Prostate gland (tissue), 2 donors: ENCODE results near the gene RPS6KL1. TPM values are rescaled to one million over a fixed set of nuclear protein-coding genes. Genes with fewer than 3 reads are reported as not detected.

Experiments used
- DNase-seq: peaks from one replicate; pipeline ENCODE4 v3.0.0-alpha.2; 2019; ENCODE audit warnings: low spot score
- H3K27ac ChIP-seq, 2 donors: fragments of 200-600 bp; sonication (generic); 2 replicates each; pipeline ENCODE4 v1.5.1; 2017 to 2019
- H3K27me3 ChIP-seq: fragments of 200-600 bp; sonication (generic); replicated peaks from 2 replicates; pipeline ENCODE4 v1.5.1; 2019; ENCODE audit not compliant: insufficient read depth
- H3K36me3 ChIP-seq, 2 donors: fragments of 200-600 bp; sonication (generic); 1 replicate in 1 of 2; 2 replicates in 1 of 2; pipeline versions ENCODE4 v1.5.1 to v1.8.1; 2017 to 2019
- H3K4me1 ChIP-seq: fragments of 200-600 bp; sonication (generic); replicated peaks from 2 replicates; pipeline ENCODE4 v1.5.1; 2019
- H3K4me3 ChIP-seq, 2 donors: fragments of 200-600 bp; sonication (generic); 2 replicates each; pipeline ENCODE4 v1.5.1; 2017 to 2019
- H3K9me3 ChIP-seq: fragments of 200-600 bp; sonication (generic); 2 replicates; pipeline ENCODE4 v1.5.1; 2017
- CTCF ChIP-seq, 4 experiments: fragments of 200-600 bp in 2 of 4; fragments of 450-650 bp in 2 of 4; sonication (generic) in 2 of 4; IDR thresholded peaks; 1 replicate in 3 of 4; 2 replicates in 1 of 4; pipeline ENCODE4 v1.5.1; 2016 to 2019; ENCODE audit warnings: antibody characterized with exemption in 4 of 4, mild to moderate bottlenecking in 2 of 4, moderate library complexity in 2 of 4
- POLR2A ChIP-seq: fragments of 450-650 bp; IDR thresholded peaks from one replicate; pipeline ENCODE4 v1.6.1; 2016; ENCODE audit warnings: antibody characterized with exemption, mild to moderate bottlenecking
- POLR2AphosphoS5 ChIP-seq: sonication (generic); formaldehyde crosslinking; IDR thresholded peaks from one replicate; pipeline ENCODE4 v1.6.1; 2017; ENCODE audit warnings: antibody characterized with exemption
- WGBS: methylation state at CpG from one replicate; pipeline ENCODE4 v1.1.5; 2018; 5-methylcytosine and 5-hydroxymethylcytosine counted together
- intact Hi-C: fragments of 100-400 bp; cut with DNase I; formaldehyde crosslinking; loops from one replicate; pipeline ENCODE4 v1.14.2; 2022
- total RNA-seq, 2 donors: library from RNA; depleted of rRNA; stranded (reverse); fragments of >200 nt; gene quantifications; one replicate each; pipeline ENCODE4 v1.1.0, GENCODE V29; 2016

Gene RPS6KL1
- total RNA-seq, 2 donors from 2014 or later, result 1.5 to 15.1 TPM

GRCh38 chr14:74858022-74858421, 65.0 kb downstream of the RPS6KL1 start:
- Histone ChIP-seq H3K27me3 (no peaks in the 10 kb centered on the region), H3K27ac (no peak overlapping the region), H3K36me3 (no peaks in the 10 kb centered on the region), H3K4me3 (no peak overlapping the region), H3K4me1 (no peaks in the 10 kb centered on the region), H3K9me3 (no peaks in the 10 kb centered on the region)
- WGBS, result 81% methylated on average over 1 of the region's 1 CpG
- intact Hi-C loops, result no loop called here
- no peak for DNase-seq
- TF ChIP-seq POLR2A (no peak), POLR2AphosphoS5 (no peak), CTCF (IDR thresholded peaks at IDR 0.05) (no peak)

DNA sequence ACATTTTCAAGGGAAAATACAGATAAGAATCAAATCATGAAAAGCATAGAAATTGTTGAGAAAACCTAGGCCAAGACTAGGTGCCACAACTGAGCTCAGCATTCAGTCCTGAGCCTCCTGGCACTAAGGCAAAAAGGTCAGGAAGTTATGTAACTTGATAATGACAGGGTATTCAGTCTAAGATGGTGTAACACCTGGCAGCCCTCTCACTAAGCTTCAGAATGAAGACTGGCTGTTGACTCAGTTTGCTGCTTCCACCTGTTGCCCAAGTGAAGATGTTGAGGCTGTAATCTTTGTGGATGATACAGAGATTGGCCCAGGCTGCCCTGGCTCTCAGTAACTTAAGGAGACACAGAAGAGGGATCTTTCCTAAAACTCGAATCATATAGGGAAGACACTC, 66.7 kb downstream of the RPS6KL1 start:
- no peak for DNase-seq
- Histone ChIP-seq H3K4me3 (no peak overlapping the region), H3K27ac (no peak overlapping the region), H3K27me3 (no peaks in the 10 kb centered on the region), H3K4me1 (no peaks in the 10 kb centered on the region), H3K36me3 (no peaks in the 10 kb centered on the region), H3K9me3 (no peaks in the 10 kb centered on the region)
- TF ChIP-seq POLR2AphosphoS5 (no peak), POLR2A (no peak), CTCF (IDR thresholded peaks at IDR 0.05) (no peak)
- intact Hi-C loops, result no loop called here
- WGBS, result 88% methylated on average over 1 of the region's 1 CpG

GRCh38 chr14:74855945-74856344, 67.1 kb downstream of the RPS6KL1 start:
- DNase-seq, result no peak

GRCh38 chr14:74855021-74855420, 68.0 kb downstream of the RPS6KL1 start:
- Histone ChIP-seq H3K36me3 (no peaks in the 10 kb centered on the region), H3K4me1 (no peaks in the 10 kb centered on the region), H3K9me3 (no peaks in the 10 kb centered on the region), H3K27me3 (no peaks in the 10 kb centered on the region), H3K4me3 (no peak overlapping the region), H3K27ac (no peak overlapping the region)
- no peak for TF ChIP-seq POLR2A
- no peak for TF ChIP-seq POLR2AphosphoS5
- no peak for TF ChIP-seq CTCF (IDR thresholded peaks at IDR 0.05)
- WGBS, result 84% methylated on average over 7 of the region's 7 CpGs
- intact Hi-C loops, result no loop called here
- no peak for DNase-seq

More at GRCh38 chr14:74855945-74856344, 67.1 kb downstream of the RPS6KL1 start:
- no peaks in the 10 kb centered on the region for H3K4me1 ChIP-seq
- H3K27ac ChIP-seq, result no peak overlapping the region
- H3K36me3 ChIP-seq, result no peaks in the 10 kb centered on the region
- 54% methylated on average over 4 of the region's 4 CpGs for WGBS
- no peak for TF ChIP-seq CTCF (IDR thresholded peaks at IDR 0.05)
- no peak for TF ChIP-seq POLR2A
- TF ChIP-seq POLR2AphosphoS5, result no peak
- intact Hi-C loops, result no loop called here
- H3K4me3 ChIP-seq, result no peak overlapping the region
- no peaks in the 10 kb centered on the region for H3K9me3 ChIP-seq
- H3K27me3 ChIP-seq, result no peaks in the 10 kb centered on the region

Other genes with a start within 250 kb of the RPS6KL1 start
- gene AREL1, start 210.2 kb downstream of the RPS6KL1 start, total RNA-seq, result 10 to 100 TPM; 14.8 to 51.2 TPM
- gene FCF1, start 210.1 kb downstream of the RPS6KL1 start, total RNA-seq, result 10 to 100 TPM; 24.2 to 26.0 TPM
- gene YLPM1, start 159.9 kb downstream of the RPS6KL1 start, total RNA-seq, result 10 to 100 TPM; 39.0 to 71.9 TPM
- gene PROX2, start 47.1 kb downstream of the RPS6KL1 start, total RNA-seq, result not detected
- 10 to 100 TPM; 44.9 to 93.0 TPM for gene DLST, start 41.3 kb downstream of the RPS6KL1 start, total RNA-seq
- 10 to 100 TPM in 1 of 2 donors, 1 to 10 TPM in 1; 7.9 to 16.2 TPM for gene PGF, start 32.3 kb upstream of the RPS6KL1 start, total RNA-seq
- gene EIF2B2, start 79.7 kb upstream of the RPS6KL1 start, total RNA-seq, result 10 to 100 TPM; 43.9 to 60.4 TPM
- 10 to 100 TPM; 23.3 to 29.6 TPM for gene MLH3, start 128.2 kb upstream of the RPS6KL1 start, total RNA-seq
- 10 to 100 TPM; 11.2 to 14.3 TPM for gene ACYP1, start 140.8 kb upstream of the RPS6KL1 start, total RNA-seq
- gene ZC2HC1C, start 146.4 kb upstream of the RPS6KL1 start, total RNA-seq, result 10 to 100 TPM in 1 of 2 donors, 1 to 10 TPM in 1; 1.8 to 19.4 TPM
- 10 to 100 TPM; 59.5 to 89.8 TPM for gene NEK9, start 203.8 kb upstream of the RPS6KL1 start, total RNA-seq